Fibroblast of lung (primary cell): ENCODE measurements around the gene AGPAT1. TPM values are rescaled to one million over a fixed set of nuclear protein-coding genes. Genes with fewer than 3 reads are reported as not detected.
A peak's percentile ranks its signal among the peaks of the same experiment; 100 is the strongest.

Experiments used
- DNase-seq, 2 donors: peaks; one replicate each; pipeline versions ENCODE4 v3.0.0 to v3.0.0-alpha.2; 2010; ENCODE audit warnings: low read depth in 2 of 2
- H2AFZ ChIP-seq: 2 replicates; pipeline ENCODE4 v1.5.1; 2012; ENCODE audit warnings: low read length, control low read depth, inconsistent platforms
- H3K27ac ChIP-seq: 2 replicates; pipeline ENCODE4 v1.5.1; 2011; ENCODE audit warnings: low read length, control low read depth; ENCODE audit not compliant: insufficient read depth
- H3K27me3 ChIP-seq: 2 replicates; pipeline ENCODE4 v1.5.1; 2011; ENCODE audit warnings: mild to moderate bottlenecking, low read length; ENCODE audit not compliant: control insufficient read depth, insufficient read depth
- H3K36me3 ChIP-seq: 2 replicates; pipeline ENCODE4 v1.5.1; 2011; ENCODE audit warnings: low read length; ENCODE audit not compliant: control insufficient read depth, insufficient read depth
- H3K4me1 ChIP-seq: 2 replicates; pipeline ENCODE4 v1.5.1; 2011; ENCODE audit warnings: low read length; ENCODE audit not compliant: control insufficient read depth, insufficient read depth; ENCODE audit errors: extremely low read depth
- H3K4me2 ChIP-seq: 2 replicates; pipeline ENCODE4 v1.5.1; 2011; ENCODE audit warnings: low read length, control low read depth; ENCODE audit not compliant: insufficient read depth; ENCODE audit errors: extremely low read depth
- H3K4me3 ChIP-seq, 4 experiments: fragments of 200-600 bp in 1 of 4; sonication (generic) in 1 of 4; replicated peaks in 1 of 4; 2 replicates each; pipeline ENCODE4 v1.5.1; 2011 to 2016; ENCODE audit warnings: low read length in 4 of 4, low read depth in 3 of 4, mild to moderate bottlenecking in 3 of 4, control low read depth in 2 of 4, inconsistent platforms in 1 of 4, mixed read lengths in 1 of 4; ENCODE audit not compliant: insufficient read depth in 1 of 4; ENCODE audit errors: control extremely low read depth in 1 of 4
- H3K79me2 ChIP-seq: 2 replicates; pipeline ENCODE4 v1.5.1; 2012; ENCODE audit warnings: mild to moderate bottlenecking, low read length, inconsistent platforms; ENCODE audit not compliant: control insufficient read depth, insufficient read depth
- H3K9ac ChIP-seq: 2 replicates; pipeline ENCODE4 v1.5.1; 2011; ENCODE audit warnings: mild to moderate bottlenecking, low read length, control low read depth; ENCODE audit not compliant: insufficient read depth
- H3K9me3 ChIP-seq: 2 replicates; pipeline ENCODE4 v1.5.1; 2012; ENCODE audit warnings: low read depth, low read length; ENCODE audit not compliant: control insufficient read depth, insufficient read depth
- H4K20me1 ChIP-seq: 2 replicates; pipeline ENCODE4 v1.5.1; 2011; ENCODE audit warnings: low read length; ENCODE audit not compliant: control insufficient read depth, insufficient read depth; ENCODE audit errors: extremely low read depth
- CTCF ChIP-seq, 2 donors: IDR thresholded peaks in 1 of 2; conservative IDR thresholded peaks in 1 of 2; 1 replicate in 1 of 2; 2 replicates in 1 of 2; pipeline ENCODE4 v1.5.1; 2011 to 2012; ENCODE audit warnings: low read length in 2 of 2, control low read depth in 1 of 2, inconsistent platforms in 1 of 2, low read depth in 1 of 2, mild to moderate bottlenecking in 1 of 2
- EZH2 ChIP-seq: IDR thresholded peaks from 2 replicates; pipeline ENCODE4 v1.5.1; 2012; ENCODE audit warnings: low read length, control low read depth, mild to moderate bottlenecking; ENCODE audit errors: missing control alignments
- polyA plus RNA-seq, 2 donors: library from polyadenylated mRNA; depleted of rRNA in 1 of 2; stranded (reverse) in 1 of 2; unstranded in 1 of 2; fragments of >200 nt; gene quantifications; 2 replicates each; pipeline ENCODE4 v1.2.1, GENCODE V29; 2011 to 2012; ENCODE audit warnings: missing spikeins in 1 of 2
- total RNA-seq: library from RNA; depleted of rRNA; stranded (reverse); fragments of >200 nt; gene quantifications from 2 replicates; pipeline ENCODE4 v1.2.1, GENCODE V29; 2014

AGPAT1 gene
- total and polyA plus RNA-seq, 2 donors (not counting 1 experiment from before 2014, with no cell fraction given), result 22.1 to 79.0 TPM

DNA sequence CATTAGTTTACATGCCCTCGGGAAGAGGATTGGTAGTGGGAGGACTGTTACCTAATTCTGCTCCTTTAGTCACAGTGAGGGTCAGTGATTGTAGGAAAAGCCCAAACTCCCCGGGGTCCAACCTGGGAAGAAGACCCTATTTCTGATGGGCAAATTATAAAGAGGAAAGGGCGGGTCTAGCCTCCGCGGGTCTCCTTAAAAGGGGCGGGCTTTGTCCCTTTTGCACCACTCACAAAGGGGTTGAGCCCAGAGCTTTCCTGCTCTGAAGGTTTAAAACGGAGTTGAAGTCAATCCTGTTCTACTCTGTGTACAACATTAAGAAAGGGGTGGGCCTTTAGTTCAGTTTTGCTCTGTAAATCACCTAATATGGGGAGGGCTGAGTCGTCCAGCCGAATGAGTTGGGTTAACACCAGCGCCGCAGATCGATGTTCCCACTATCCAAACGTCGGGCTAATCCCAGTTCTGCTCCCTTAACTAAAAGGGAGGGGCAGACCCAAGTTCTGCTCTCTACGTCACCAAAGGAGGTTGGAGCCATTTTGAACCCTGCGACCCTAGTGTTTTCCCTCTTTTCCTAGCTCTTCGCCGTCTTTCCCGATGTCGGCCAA lies 1.4 kb upstream of the AGPAT1 start:
- peak overlapping the region; percentile 73 to 99 (median 90) for H3K4me3 ChIP-seq
- peak overlapping the region; percentile 68 for H3K9ac ChIP-seq
- TF ChIP-seq CTCF (conservative IDR thresholded peaks at IDR 0.05 in 1 of 2, IDR thresholded peaks at IDR 0.05 in 1 of 2; ENCODE audit: low read depth in 1 of 2, low read length in 2 of 2) (no peak), EZH2 (no peak)
- H4K20me1 ChIP-seq, result no peaks in the 10 kb centered on the region
- no peaks in the 10 kb centered on the region for H3K27me3 ChIP-seq
- peak overlapping the region; percentile 94 for H3K27ac ChIP-seq
- peak overlapping the region; percentile 54 for H2AFZ ChIP-seq
- no peak for DNase-seq
- peaks cover 39% of the 10 kb centered on the region for H3K79me2 ChIP-seq
- peaks cover 5% of the 10 kb centered on the region for H3K36me3 ChIP-seq
- peaks cover 18% of the 10 kb centered on the region for H3K4me1 ChIP-seq
- peak overlapping the region; percentile 97 for H3K4me2 ChIP-seq
- no peaks in the 10 kb centered on the region for H3K9me3 ChIP-seq

DNA sequence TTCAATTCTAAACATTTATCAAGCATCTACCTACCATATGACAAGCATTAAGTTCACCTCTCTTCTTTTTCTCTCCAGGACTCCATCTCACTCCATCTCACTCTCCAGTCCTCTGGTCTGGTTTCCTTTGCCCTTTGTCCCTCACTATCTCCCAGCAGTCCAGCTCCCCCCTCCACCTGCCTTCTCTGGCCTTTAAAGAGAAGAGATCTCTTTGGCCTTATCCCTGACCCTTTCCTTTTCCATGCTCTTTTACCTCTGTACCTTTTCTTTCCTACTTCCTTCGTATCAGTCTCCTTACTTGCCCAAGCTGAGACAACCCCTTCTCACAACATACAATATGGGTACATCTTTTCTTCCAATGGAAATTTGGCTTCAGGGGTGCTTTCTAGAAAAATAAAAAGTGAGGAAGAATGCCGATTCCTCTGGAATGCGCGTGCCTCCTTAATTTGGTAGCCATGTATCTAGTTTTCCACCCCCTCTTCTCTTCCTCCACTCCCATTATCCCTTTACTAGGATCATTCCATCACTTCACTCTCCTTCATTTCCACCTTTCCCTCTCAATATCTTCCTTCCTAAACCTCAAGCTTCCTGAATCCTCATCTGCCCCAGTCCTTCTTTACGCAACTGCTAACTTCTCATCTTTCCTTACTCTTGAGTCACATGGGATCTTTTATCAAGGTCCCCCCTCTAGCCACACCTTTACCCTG lies 745 bp upstream of the AGPAT1 start:
- Histone ChIP-seq H3K4me1 (peaks cover 18% of the 10 kb centered on the region), H3K9me3 (no peaks in the 10 kb centered on the region), H3K27ac (peak overlapping the region; percentile 94), H3K36me3 (peaks cover 5% of the 10 kb centered on the region), H3K79me2 (peaks cover 39% of the 10 kb centered on the region), H3K4me3 (peak overlapping the region; percentile 73 to 99 (median 90)), H2AFZ (peak overlapping the region; percentile 42), H3K27me3 (no peaks in the 10 kb centered on the region), H3K9ac (peak overlapping the region; percentile 68), H3K4me2 (peak overlapping the region; percentile 97), H4K20me1 (no peaks in the 10 kb centered on the region)
- TF ChIP-seq EZH2 (no peak), CTCF (conservative IDR thresholded peaks at IDR 0.05 in 1 of 2, IDR thresholded peaks at IDR 0.05 in 1 of 2; ENCODE audit: low read depth in 1 of 2, low read length in 2 of 2) (no peak)
- peak; percentile 63 to 81 for DNase-seq

DNA sequence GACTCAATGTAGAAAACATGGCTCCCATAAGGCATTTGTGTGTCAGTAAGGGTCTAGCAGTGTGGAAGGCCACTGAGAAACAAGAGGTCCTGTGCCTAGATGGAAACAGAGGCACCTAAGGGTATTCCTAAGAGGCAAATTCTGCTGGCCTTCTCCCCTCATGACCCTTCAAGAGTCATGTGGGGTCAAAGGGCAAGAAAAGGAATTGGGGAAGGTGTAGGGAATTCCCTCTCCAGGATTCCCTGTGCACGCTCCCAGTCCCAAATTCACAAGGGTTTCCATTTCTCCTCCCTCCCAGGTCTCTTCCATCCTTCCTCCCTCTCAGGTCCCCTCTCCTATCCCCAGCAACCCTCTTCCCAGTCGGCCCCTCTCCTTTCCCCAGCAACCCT lies 568 bp downstream of the AGPAT1 start:
- H3K4me1 ChIP-seq, result peaks cover 18% of the 10 kb centered on the region
- peak overlapping the region; percentile 86 to 99 (median 90) for H3K4me3 ChIP-seq
- no peak for TF ChIP-seq CTCF (conservative IDR thresholded peaks at IDR 0.05 in 1 of 2, IDR thresholded peaks at IDR 0.05 in 1 of 2; ENCODE audit: low read depth in 1 of 2, low read length in 2 of 2)
- no peak for TF ChIP-seq EZH2
- peak overlapping the region; percentile 95 for H3K4me2 ChIP-seq
- no peaks in the 10 kb centered on the region for H4K20me1 ChIP-seq
- DNase-seq, result no peak
- peak overlapping the region; percentile 83 for H3K27ac ChIP-seq
- peaks cover 10% of the 10 kb centered on the region for H3K36me3 ChIP-seq
- H3K27me3 ChIP-seq, result no peaks in the 10 kb centered on the region
- H2AFZ ChIP-seq, result no peak overlapping the region
- peak overlapping the region; percentile 91 for H3K9ac ChIP-seq
- H3K9me3 ChIP-seq, result no peaks in the 10 kb centered on the region
- peaks cover 39% of the 10 kb centered on the region for H3K79me2 ChIP-seq
